H1 (cell line): ENCODE results near the gene MRC2.
A peak's percentile ranks its signal among the peaks of the same experiment; 100 is the strongest.

Experiments used
- CEBPB ChIP-seq: IDR thresholded peaks from 2 replicates; pipeline ENCODE4 v1.6.1; 2012; ENCODE audit warnings: low read depth, low read length
- CREB1 ChIP-seq: IDR thresholded peaks from 2 replicates; pipeline ENCODE4 v1.6.1; 2012; ENCODE audit warnings: inconsistent platforms
- EZH2 ChIP-seq: fragments of 200-600 bp; sonication (generic); IDR thresholded peaks from 2 replicates; pipeline ENCODE4 v1.7.1; 2012; ENCODE audit warnings: low read depth, mild to moderate bottlenecking, moderate library complexity, low read length, inconsistent platforms; ENCODE audit not compliant: severe bottlenecking
- POLR2A ChIP-seq, 2 experiments: IDR thresholded peaks; 1 replicate in 1 of 2; 2 replicates in 1 of 2; pipeline ENCODE4 v1.6.1; 2011; ENCODE audit warnings: low read depth in 2 of 2, low read length in 2 of 2, mild to moderate bottlenecking in 2 of 2; ENCODE audit errors: control extremely low read depth in 1 of 2
- ZNF274 ChIP-seq: IDR thresholded peaks from 2 replicates; pipeline ENCODE4 v1.7.0; 2012; ENCODE audit warnings: low read length, borderline replicate concordance; ENCODE audit errors: extremely low read depth
- TF ChIP-seq, protein P1 (sequence below), 3 experiments: IDR thresholded peaks; 1 replicate in 2 of 3; 2 replicates in 1 of 3; pipeline versions ENCODE4 v1.5.1 to v1.6.1; 2011; ENCODE audit warnings: low read length in 3 of 3, mild to moderate bottlenecking in 3 of 3, inconsistent platforms in 2 of 3, low read depth in 1 of 3, moderate library complexity in 1 of 3; ENCODE audit not compliant: insufficient read depth in 1 of 3; ENCODE audit errors: control extremely low read depth in 1 of 3

- TF ChIP-seq POLR2A (IDR thresholded peaks at IDR 0.05; ENCODE audit: control extremely low read depth in 1 of 2, low read depth in 2 of 2, low read length in 2 of 2) (no peak), CEBPB (0 out of 2 replicates have a peak, but pooled peaks have one; percentile 11), EZH2 (no peak), ZNF274 (no peak), CREB1 (no peak)
- TF ChIP-seq, protein P1, sequence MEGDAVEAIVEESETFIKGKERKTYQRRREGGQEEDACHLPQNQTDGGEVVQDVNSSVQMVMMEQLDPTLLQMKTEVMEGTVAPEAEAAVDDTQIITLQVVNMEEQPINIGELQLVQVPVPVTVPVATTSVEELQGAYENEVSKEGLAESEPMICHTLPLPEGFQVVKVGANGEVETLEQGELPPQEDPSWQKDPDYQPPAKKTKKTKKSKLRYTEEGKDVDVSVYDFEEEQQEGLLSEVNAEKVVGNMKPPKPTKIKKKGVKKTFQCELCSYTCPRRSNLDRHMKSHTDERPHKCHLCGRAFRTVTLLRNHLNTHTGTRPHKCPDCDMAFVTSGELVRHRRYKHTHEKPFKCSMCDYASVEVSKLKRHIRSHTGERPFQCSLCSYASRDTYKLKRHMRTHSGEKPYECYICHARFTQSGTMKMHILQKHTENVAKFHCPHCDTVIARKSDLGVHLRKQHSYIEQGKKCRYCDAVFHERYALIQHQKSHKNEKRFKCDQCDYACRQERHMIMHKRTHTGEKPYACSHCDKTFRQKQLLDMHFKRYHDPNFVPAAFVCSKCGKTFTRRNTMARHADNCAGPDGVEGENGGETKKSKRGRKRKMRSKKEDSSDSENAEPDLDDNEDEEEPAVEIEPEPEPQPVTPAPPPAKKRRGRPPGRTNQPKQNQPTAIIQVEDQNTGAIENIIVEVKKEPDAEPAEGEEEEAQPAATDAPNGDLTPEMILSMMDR (IDR thresholded peaks at IDR 0.05; ENCODE audit: control extremely low read depth in 1 of 3, insufficient read depth in 1 of 3, low read depth in 1 of 3, low read length in 3 of 3), result no peak
These were observed 1.6 kb upstream of the MRC2 start for GRCh38 chr17:62625870-62626200.
